GM18867 (cell line): ENCODE measurements around the gene GPR37L1.
"Not testable (repeated sequence)": the region's sequence is repeated elsewhere in the genome, so short reads cannot be mapped to it uniquely, and the experiment has no call there.

ENCODE experiments used
- ATAC-seq: cut with Tn5 transposase; IDR thresholded peaks from one replicate; pipeline ENCODE4 v1.9.1; 2021; ENCODE audit warnings: mild to moderate bottlenecking, moderate library complexity; ENCODE audit not compliant: unreplicated experiment

Gene GPR37L1

GRCh38 chr1:202167054-202167453 is 44.3 kb downstream of the GPR37L1 start:
- ATAC-seq = not testable (repeated sequence)

GRCh38 chr1:202167708-202168415 is 45.1 kb downstream of the GPR37L1 start:
- no peak for ATAC-seq

- no peak for ATAC-seq
Observed at GRCh38 chr1:202168861-202169260, 46.1 kb downstream of the GPR37L1 start.

- no peak for ATAC-seq
Observed at GRCh38 chr1:202170726-202171125, 48.0 kb downstream of the GPR37L1 start.

GRCh38 chr1:202171292-202172014 is 48.7 kb downstream of the GPR37L1 start:
- ATAC-seq = no peak

GRCh38 chr1:202172015-202172355 is 49.3 kb downstream of the GPR37L1 start:
- no peak for ATAC-seq

GRCh38 chr1:202173993-202174392 is 51.3 kb downstream of the GPR37L1 start:
- no peak for ATAC-seq

GRCh38 chr1:202176949-202177927 is 54.5 kb downstream of the GPR37L1 start:
- no peak for ATAC-seq

- ATAC-seq = no peak
Observed at GRCh38 chr1:202179828-202180750, 57.4 kb downstream of the GPR37L1 start.

- not testable (repeated sequence) for ATAC-seq
Observed at GRCh38 chr1:202180751-202181139, 58.0 kb downstream of the GPR37L1 start.

- no peak for ATAC-seq
Observed at GRCh38 chr1:202181586-202181985, 58.9 kb downstream of the GPR37L1 start.

GRCh38 chr1:202182040-202182877 is 59.5 kb downstream of the GPR37L1 start:
- no peak for ATAC-seq
